Subcutaneous adipose tissue (tissue), 4 donors: ENCODE data around the gene NTN3. TPM values are rescaled to one million over a fixed set of nuclear protein-coding genes. Genes with fewer than 3 reads are reported as not detected.

Experiments
- total RNA-seq, 4 donors: library from RNA; depleted of rRNA; stranded (reverse); fragments of >200 nt; gene quantifications; one replicate each; pipeline ENCODE4 v1.1.0, GENCODE V29; 2016
- TF ChIP-seq, protein P1 (sequence below): fragments of 450-650 bp; IDR thresholded peaks from one replicate; pipeline ENCODE4 v1.5.1; 2016; ENCODE audit warnings: low read depth, mild to moderate bottlenecking, control low read depth, antibody characterized with exemption, moderate library complexity

Gene NTN3
- total RNA-seq, 4 donors from 2014 or later, result not detected

DNA sequence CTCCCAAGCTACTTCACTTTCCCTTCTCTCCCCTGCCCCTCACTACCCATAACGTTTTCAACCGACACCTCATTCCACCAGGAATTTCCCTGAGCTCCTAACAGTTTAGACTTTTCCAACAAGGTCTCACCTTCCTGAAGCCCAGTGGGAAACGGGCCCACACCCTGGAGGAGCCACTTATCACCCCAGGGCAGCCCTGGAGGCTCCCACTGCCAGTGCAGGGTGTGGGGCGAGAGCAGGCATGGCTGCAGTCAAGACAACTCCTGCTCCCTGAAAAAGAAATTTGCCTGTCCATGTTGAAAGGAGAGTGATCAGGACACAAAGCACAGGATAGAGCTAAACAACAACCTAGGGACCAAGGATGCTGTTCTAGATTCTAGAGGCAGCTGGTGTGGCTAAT is 43.6 kb upstream of the NTN3 start:
- TF ChIP-seq, protein P1, sequence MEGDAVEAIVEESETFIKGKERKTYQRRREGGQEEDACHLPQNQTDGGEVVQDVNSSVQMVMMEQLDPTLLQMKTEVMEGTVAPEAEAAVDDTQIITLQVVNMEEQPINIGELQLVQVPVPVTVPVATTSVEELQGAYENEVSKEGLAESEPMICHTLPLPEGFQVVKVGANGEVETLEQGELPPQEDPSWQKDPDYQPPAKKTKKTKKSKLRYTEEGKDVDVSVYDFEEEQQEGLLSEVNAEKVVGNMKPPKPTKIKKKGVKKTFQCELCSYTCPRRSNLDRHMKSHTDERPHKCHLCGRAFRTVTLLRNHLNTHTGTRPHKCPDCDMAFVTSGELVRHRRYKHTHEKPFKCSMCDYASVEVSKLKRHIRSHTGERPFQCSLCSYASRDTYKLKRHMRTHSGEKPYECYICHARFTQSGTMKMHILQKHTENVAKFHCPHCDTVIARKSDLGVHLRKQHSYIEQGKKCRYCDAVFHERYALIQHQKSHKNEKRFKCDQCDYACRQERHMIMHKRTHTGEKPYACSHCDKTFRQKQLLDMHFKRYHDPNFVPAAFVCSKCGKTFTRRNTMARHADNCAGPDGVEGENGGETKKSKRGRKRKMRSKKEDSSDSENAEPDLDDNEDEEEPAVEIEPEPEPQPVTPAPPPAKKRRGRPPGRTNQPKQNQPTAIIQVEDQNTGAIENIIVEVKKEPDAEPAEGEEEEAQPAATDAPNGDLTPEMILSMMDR, result no peak

DNA sequence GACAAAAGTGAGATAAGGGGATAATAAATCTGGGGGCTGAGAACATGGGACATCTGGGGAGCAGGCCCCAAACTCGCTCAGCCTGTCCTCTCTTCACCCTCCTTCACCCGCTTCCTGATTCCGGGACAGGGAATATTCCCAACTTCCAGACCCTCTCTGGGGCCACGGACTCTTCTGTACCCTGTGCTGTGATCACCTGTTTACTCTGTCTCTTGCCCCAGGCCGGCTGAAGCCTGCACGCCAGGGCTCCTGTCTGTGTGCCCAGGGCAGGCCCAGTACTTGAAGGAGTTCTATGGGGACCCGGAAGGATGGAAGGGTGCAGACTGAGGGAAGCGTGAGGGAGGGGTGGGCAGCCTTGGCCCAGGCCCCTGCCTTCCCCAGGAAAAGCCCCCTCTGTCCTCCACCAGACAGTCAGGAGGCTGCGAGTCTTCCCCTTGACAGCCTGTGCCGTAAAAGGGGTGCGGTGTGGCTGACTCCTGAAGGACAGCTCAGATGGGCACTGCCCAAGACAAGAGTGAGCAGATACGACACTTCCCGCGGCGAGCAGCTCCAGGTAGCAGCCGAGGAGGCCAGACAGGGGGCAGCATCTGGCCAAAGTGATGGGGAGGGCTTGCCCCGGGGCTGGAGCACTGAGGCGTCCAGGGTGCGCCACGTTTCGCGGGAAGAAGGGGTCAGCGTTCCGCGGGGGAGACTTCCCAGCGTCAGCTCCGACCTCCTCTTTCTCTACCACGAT is 42.9 kb upstream of the NTN3 start:
- TF ChIP-seq, protein P1, result no peak

DNA sequence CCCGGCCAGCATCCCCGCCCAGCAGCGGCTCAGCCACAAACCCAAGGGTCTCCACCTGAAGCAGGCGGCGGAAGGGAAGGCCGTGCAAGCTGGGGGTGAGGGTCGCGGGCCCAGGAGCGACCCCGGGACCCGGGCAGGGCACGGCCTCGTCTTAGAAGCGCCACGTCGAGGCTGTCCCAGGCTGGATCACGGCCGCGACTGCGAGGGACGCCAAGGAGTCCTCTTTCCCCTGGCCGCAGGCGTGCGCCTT is 42.4 kb upstream of the NTN3 start:
- TF ChIP-seq, protein P1, result no peak

DNA sequence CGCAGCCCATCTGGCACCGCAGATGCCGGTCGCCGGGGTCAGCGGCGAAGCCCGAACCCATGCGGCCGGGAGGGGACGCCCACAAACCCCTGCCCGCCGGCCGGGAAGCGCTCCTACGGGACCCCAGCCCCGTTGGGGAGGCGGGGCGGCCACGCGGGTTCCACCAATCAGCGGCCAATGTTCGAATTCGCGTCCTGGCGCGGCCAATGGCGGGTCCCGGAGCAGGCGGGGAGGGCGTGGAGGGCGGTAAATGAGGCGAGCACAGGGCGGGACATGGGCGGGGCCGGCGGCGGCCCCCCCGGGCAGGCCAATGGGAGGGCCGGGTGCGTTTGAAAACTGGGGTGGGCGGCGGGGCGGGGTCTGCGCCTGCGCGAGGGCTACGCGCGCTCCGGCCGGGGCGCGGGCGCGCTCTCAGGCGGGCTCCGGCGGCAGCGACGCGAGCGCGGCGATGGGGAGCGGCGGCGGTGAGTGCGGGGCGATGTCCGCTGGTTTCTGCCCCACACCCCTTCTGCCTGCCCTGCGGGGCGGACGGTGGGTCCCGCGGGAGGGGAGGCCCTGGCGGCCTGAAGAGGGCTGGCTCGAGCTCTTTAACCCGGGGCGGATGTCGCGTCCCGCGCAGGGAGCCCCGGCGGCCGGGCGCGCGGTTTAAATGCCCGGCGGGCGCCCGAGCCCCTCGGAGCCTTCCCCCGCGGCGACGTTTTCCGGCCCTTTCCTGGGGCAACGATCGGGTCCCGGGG is 41.9 kb upstream of the NTN3 start, which contains the start of gene CCNF:
Gene CCNF, plus strand, starts transcription at position 414 of the 737 bp plus-strand sequence. Its CDS starts 35 bp downstream, at position 449.
- TF ChIP-seq, protein P1, result no peak

DNA sequence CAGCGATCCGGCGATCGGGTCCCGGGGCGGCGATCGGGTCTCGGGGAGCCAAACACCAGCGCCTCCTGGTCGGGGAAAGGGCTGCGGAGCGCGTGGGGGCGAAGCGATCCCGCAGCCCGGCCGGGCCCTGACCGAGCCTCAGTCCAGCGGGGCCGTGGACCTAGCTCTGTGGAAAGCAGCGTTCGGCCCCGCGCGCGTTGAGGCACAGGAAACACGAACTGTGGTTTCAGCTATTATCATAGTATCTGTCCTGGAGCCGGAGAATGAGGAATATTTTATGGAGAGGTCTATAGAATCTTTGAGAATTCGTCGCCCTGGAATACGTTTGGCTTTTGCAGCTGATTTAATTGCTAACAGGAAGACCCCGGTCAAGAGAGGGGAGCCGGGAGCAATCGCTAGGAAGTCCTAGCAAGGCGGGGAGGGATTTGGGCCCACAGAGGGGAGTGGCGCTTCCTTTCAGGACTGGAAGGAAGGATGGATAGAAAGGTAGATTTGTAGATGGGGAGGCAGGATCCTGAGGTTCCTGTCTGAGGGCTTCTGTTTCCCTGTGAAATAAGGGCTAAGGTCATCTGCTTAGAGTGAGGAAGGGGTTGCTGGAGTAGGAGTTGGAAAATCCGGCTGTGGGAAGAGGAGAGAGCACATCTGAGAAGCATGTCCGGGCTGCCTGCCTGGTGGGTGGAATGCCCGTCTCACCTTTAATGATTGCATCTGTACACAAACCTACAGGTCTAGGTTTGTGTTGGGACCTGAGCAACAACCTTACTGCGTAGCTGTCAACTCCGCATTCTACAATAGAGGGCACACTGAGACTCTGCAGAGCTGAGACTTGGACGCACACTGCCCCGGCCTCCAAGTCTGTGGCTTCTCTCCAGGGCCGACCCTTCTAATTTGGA is 41.1 kb upstream of the NTN3 start:
- TF ChIP-seq, protein P1, result no peak

DNA sequence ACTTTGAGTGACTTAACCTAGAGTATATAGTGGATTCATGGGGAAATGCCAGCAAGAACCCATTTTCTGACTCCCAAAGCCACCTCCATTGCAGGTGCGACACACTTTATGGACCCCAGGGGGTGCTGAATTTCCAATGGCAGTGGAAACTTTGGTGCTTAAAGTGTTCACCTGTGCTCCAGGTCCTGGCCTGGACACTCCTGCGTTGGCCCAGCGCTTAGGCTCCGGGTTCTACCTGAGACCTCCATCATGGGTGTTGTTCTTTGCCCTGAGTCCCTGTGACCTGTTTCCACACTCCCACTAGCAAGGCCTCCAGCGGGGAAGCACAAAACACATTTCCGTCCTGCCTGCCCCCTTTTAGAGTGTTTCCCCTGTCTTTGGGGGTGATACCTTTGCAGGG is 38.8 kb upstream of the NTN3 start:
- TF ChIP-seq, protein P1, result no peak
